ENCODE measurements around the gene EIF4E2. TPM values are rescaled to one million over a fixed set of nuclear protein-coding genes. Genes with fewer than 3 reads are reported as not detected.

Gene EIF4E2
- total RNA-seq, 1 experiment from 2014 or later, result 76.6 TPM

DNA sequence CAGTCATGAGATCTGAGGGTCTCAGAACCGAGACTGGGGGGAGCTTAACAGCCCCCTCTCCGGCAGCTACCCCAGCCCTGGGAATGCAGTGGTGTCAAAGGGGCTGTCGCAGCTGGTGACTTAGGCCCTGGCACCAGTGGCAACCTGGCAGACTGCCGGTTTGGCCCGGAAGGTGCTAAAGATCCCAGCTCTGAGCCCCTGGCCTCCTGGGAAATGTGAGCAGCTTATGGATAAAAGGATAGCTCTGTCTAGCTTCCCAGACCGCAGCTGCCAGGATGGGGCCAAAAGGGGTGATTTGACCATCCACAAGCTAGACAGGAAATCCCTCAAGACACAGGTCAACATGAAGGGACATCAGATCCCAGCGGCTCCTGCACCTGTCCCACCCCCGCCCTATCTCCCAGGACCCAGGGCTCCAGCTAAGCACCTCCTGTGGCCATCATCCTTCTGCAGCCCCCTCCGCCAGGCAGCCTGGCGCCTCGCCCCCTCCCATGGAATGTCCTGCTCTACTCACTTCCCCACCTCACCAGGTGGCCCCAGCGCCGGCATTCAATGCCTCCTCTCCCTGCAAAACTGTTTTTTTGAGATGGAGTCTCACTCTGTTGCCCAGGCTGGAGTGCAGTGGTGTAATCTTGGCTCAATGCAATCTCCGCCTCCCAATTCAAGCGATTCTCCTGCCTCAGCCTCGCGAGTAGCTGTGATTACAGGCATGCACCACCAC lies 49.7 kb downstream of the EIF4E2 start:
- Mint-ChIP-seq H3K4me3 (ENCODE audit: low read depth, unreplicated experiment) (no peak overlapping the region), H3K9me3 (ENCODE audit: low read depth, unreplicated experiment) (no peaks in the 10 kb centered on the region), H3K27ac (ENCODE audit: unreplicated experiment) (no peak overlapping the region), H3K4me1 (ENCODE audit: low read depth, unreplicated experiment) (no peaks in the 10 kb centered on the region), H3K27me3 (ENCODE audit: unreplicated experiment) (peaks cover 20% of the 10 kb centered on the region), H3K36me3 (ENCODE audit: insufficient read depth, unreplicated experiment) (no peaks in the 10 kb centered on the region)
- TF ChIP-seq, protein P1, sequence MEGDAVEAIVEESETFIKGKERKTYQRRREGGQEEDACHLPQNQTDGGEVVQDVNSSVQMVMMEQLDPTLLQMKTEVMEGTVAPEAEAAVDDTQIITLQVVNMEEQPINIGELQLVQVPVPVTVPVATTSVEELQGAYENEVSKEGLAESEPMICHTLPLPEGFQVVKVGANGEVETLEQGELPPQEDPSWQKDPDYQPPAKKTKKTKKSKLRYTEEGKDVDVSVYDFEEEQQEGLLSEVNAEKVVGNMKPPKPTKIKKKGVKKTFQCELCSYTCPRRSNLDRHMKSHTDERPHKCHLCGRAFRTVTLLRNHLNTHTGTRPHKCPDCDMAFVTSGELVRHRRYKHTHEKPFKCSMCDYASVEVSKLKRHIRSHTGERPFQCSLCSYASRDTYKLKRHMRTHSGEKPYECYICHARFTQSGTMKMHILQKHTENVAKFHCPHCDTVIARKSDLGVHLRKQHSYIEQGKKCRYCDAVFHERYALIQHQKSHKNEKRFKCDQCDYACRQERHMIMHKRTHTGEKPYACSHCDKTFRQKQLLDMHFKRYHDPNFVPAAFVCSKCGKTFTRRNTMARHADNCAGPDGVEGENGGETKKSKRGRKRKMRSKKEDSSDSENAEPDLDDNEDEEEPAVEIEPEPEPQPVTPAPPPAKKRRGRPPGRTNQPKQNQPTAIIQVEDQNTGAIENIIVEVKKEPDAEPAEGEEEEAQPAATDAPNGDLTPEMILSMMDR (IDR thresholded peaks at IDR 0.05; ENCODE audit: unreplicated experiment), result no peak
- BruUV-seq (replicated peaks), result no TSS peak
- intact Hi-C loops (cut with micrococcal nuclease; ENCODE audit: unreplicated experiment), result loop anchor here (10.0 kb wide), 1 partner anchor 425 kb away; no protein-coding TSS in a partner anchor
- CTCF ChIA-PET, result interaction anchor here (0.8 to 1.4 kb wide), 2 partner anchors 11 to 27 kb away, joined by 3 to 4 read pairs; no protein-coding TSS in a partner anchor
- no peak for DNase-seq

DNA sequence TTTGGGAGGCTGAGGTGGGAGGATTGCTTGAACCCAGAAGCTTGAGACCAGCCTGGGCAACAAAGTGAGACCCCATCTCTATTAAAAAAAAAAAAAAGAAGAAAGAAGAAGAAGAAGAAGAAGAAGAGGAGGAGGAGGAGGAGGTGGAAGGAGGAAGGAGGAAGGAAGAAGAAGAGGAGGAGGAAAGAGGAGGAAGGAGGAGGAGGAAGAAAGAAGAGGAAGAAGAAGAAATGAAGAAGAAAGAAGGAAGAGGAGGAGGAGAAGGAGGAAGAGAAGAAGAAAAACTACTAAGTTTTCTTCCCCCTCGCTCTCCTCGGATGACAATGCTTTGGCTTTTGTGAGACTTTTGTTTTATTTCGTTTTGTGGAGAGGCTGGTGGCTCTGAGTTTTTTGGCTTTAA lies 52.8 kb downstream of the EIF4E2 start:
- no peaks in the 10 kb centered on the region for H3K4me1 Mint-ChIP-seq (ENCODE audit: low read depth, unreplicated experiment)
- CTCF ChIA-PET, result interaction anchor here (0.5 to 1.6 kb wide), 2 partner anchors 11 to 41 kb away, joined by 4 to 6 read pairs; no protein-coding TSS in a partner anchor
- H3K27me3 Mint-ChIP-seq (ENCODE audit: unreplicated experiment), result peaks cover 20% of the 10 kb centered on the region
- no peak overlapping the region for H3K27ac Mint-ChIP-seq (ENCODE audit: unreplicated experiment)
- intact Hi-C loops (cut with micrococcal nuclease; ENCODE audit: unreplicated experiment), result loop anchor here (10.0 kb wide), 1 partner anchor 422 kb away; no protein-coding TSS in a partner anchor
- BruUV-seq (replicated peaks), result no TSS peak
- TF ChIP-seq, protein P1 (IDR thresholded peaks at IDR 0.05; ENCODE audit: unreplicated experiment), result no peak
- no peaks in the 10 kb centered on the region for H3K9me3 Mint-ChIP-seq (ENCODE audit: low read depth, unreplicated experiment)
- H3K4me3 Mint-ChIP-seq (ENCODE audit: low read depth, unreplicated experiment), result no peak overlapping the region
- DNase-seq, result no peak
- H3K36me3 Mint-ChIP-seq (ENCODE audit: insufficient read depth, unreplicated experiment), result peaks cover 6% of the 10 kb centered on the region

DNA sequence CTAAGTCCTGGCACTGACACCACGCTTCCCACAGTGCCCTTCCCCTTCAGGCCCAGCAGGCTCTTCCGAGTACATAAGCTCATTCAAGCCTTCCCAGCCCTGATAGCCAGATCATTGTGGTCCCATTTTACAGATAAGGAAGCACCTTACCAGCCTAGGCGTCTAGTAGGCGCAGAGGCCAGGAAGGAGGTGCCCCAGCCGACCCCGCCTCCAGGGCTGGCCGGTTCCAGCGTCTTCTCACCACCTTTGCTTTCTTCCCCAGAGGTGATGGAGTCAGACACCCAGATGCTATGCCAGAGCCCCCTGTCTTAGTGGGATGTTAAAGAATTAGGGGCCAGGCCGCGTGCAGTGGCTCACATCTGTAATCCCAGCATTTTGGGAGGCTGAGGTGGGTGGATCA lies 54.0 kb downstream of the EIF4E2 start:
- Mint-ChIP-seq H3K36me3 (ENCODE audit: insufficient read depth, unreplicated experiment) (peaks cover 6% of the 10 kb centered on the region), H3K4me1 (ENCODE audit: low read depth, unreplicated experiment) (no peaks in the 10 kb centered on the region), H3K9me3 (ENCODE audit: low read depth, unreplicated experiment) (no peaks in the 10 kb centered on the region), H3K27me3 (ENCODE audit: unreplicated experiment) (peaks cover 20% of the 10 kb centered on the region), H3K27ac (ENCODE audit: unreplicated experiment) (no peak overlapping the region), H3K4me3 (ENCODE audit: low read depth, unreplicated experiment) (no peak overlapping the region)
- BruUV-seq (replicated peaks), result no TSS peak
- DNase-seq, result no peak
- CTCF ChIA-PET, result interaction anchor here (1.6 kb wide), 1 partner anchor 12 kb away, joined by 4 read pairs; no protein-coding TSS in a partner anchor
- intact Hi-C loops (cut with micrococcal nuclease; ENCODE audit: unreplicated experiment), result loop anchor here (10.0 kb wide), 1 partner anchor 420 kb away; no protein-coding TSS in a partner anchor
- TF ChIP-seq, protein P1 (IDR thresholded peaks at IDR 0.05; ENCODE audit: unreplicated experiment), result no peak

DNA sequence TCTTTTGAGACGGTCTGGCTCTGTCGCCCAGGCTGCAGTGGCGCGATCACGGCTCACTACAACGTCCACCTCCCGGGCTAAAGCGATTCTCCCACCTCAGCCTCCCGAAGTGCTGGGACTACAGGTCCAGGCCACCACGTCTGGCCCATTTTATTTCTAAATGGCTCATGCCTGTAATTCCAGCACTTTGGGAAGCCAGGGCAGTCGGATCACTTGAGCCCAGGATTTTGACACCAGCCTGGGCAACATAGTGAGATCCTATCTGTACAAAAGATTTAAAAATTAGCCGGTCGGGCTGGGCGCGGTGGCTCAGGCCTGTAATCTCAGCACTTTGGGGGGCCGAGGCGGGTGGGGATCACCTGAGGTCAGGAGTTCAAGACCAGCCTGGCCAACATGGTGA lies 56.5 kb downstream of the EIF4E2 start:
- peaks cover 20% of the 10 kb centered on the region for H3K27me3 Mint-ChIP-seq (ENCODE audit: unreplicated experiment)
- DNase-seq, result no peak
- peaks cover 6% of the 10 kb centered on the region for H3K36me3 Mint-ChIP-seq (ENCODE audit: insufficient read depth, unreplicated experiment)
- intact Hi-C loops (cut with micrococcal nuclease; ENCODE audit: unreplicated experiment), result loop anchor here (5.0 to 10.0 kb wide), 2 partner anchors 65 to 418 kb away; no protein-coding TSS in a partner anchor
- H3K27ac Mint-ChIP-seq (ENCODE audit: unreplicated experiment), result no peak overlapping the region
- H3K4me3 Mint-ChIP-seq (ENCODE audit: low read depth, unreplicated experiment), result no peak overlapping the region
- CTCF ChIA-PET, result interaction anchor here (0.9 kb wide), 1 partner anchor 1085 kb away, joined by 5 read pairs; no protein-coding TSS in a partner anchor
- TF ChIP-seq, protein P1 (IDR thresholded peaks at IDR 0.05; ENCODE audit: unreplicated experiment), result no peak
- no peaks in the 10 kb centered on the region for H3K9me3 Mint-ChIP-seq (ENCODE audit: low read depth, unreplicated experiment)
- H3K4me1 Mint-ChIP-seq (ENCODE audit: low read depth, unreplicated experiment), result no peaks in the 10 kb centered on the region
- no TSS peak for BruUV-seq (replicated peaks)

Data from Calu3 (cell line).